ENCODE results near the gene TUBA4A. TPM values are rescaled to one million over a fixed set of nuclear protein-coding genes. Genes with fewer than 3 reads are reported as not detected.
A peak's percentile ranks its signal among the peaks of the same experiment; 100 is the strongest.

The TUBA4A gene
- total and polyA plus RNA-seq, 12 donors = 13.4 to 741 (median 27.0) TPM

GRCh38 chr2:219216535-219216915 is 37.2 kb downstream of the TUBA4A start:
- no peak overlapping the region for H3K4me3 ChIP-seq
- peaks cover 23 to 30% of the 10 kb centered on the region in 2 donors for H3K4me1 ChIP-seq (replicated peaks in 1 of 2)
- peak overlapping the region in 2 of 5 donors; percentile 8 to 97 for H3K27ac ChIP-seq
- no peak for TF ChIP-seq CTCF (IDR thresholded peaks at IDR 0.05)
- no peak for TF ChIP-seq POLR2A (IDR thresholded peaks at IDR 0.05)
- no peaks in the 10 kb centered on the region for H3K9me3 ChIP-seq (replicated peaks in 1 of 3)
- peaks cover 0 to 57% of the 10 kb centered on the region in 2 donors for H3K36me3 ChIP-seq (replicated peaks in 1 of 2)
- no peaks in the 10 kb centered on the region for H3K27me3 ChIP-seq
- no peak for DNase-seq
- intact Hi-C loops (cut with DNase I) = loop anchor here in 1 of 2 donors (10.0 kb wide), 1 partner anchor 52 kb away; the partner anchor contains the start of gene NHEJ1
- 83 to 92% (median 90%) methylated on average over 2 to 6 of the region's 6 CpGs for WGBS, 4 donors

GRCh38 chr2:219215871-219216534 is 37.7 kb downstream of the TUBA4A start:
- H3K4me1 ChIP-seq (replicated peaks in 1 of 2) = peaks cover 23 to 30% of the 10 kb centered on the region in 2 donors
- peaks cover 0 to 52% of the 10 kb centered on the region in 2 donors for H3K36me3 ChIP-seq (replicated peaks in 1 of 2)
- peak overlapping the region in 1 of 5 donors; percentile 8 for H3K27ac ChIP-seq
- H3K9me3 ChIP-seq (replicated peaks in 1 of 3) = no peaks in the 10 kb centered on the region
- DNase-seq = no peak
- intact Hi-C loops (cut with DNase I) = loop anchor here in 1 of 2 donors (10.0 kb wide), 1 partner anchor 51 kb away; the partner anchor contains the start of gene NHEJ1
- TF ChIP-seq CTCF (IDR thresholded peaks at IDR 0.05) = no peak
- no peak overlapping the region for H3K4me3 ChIP-seq
- WGBS, 4 donors = 90 to 94% (median 93%) methylated on average over 20 to 27 of the region's 27 CpGs
- H3K27me3 ChIP-seq = no peaks in the 10 kb centered on the region

GRCh38 chr2:219214786-219215185 is 38.9 kb downstream of the TUBA4A start:
- H3K9me3 ChIP-seq (replicated peaks in 1 of 3) = no peaks in the 10 kb centered on the region
- peaks cover 23 to 30% of the 10 kb centered on the region in 2 donors for H3K4me1 ChIP-seq (replicated peaks in 1 of 2)
- 91 to 96% (median 92%) methylated on average over 6 of the region's 6 CpGs for WGBS, 4 donors
- TF ChIP-seq POLR2A (IDR thresholded peaks at IDR 0.05) (no peak), CTCF (IDR thresholded peaks at IDR 0.05) (no peak)
- no peak for DNase-seq
- no peak overlapping the region for H3K4me3 ChIP-seq
- H3K36me3 ChIP-seq (replicated peaks in 1 of 2) = peaks cover 0 to 50% of the 10 kb centered on the region in 2 donors
- no peak overlapping the region for H3K27ac ChIP-seq
- H3K27me3 ChIP-seq = no peaks in the 10 kb centered on the region
- intact Hi-C loops (cut with DNase I) = loop anchor here (5.0 to 10.0 kb wide), 2 partner anchors 42 to 50 kb away; partner anchors contain the start of genes NHEJ1 (in 1 of the 2) and SLC23A3 (in 1 of the 2)

GRCh38 chr2:219214141-219214540 is 39.6 kb downstream of the TUBA4A start:
- intact Hi-C loops (cut with DNase I) = loop anchor here (5.0 to 10.0 kb wide), 2 partner anchors 42 to 49 kb away; partner anchors contain the start of genes NHEJ1 (in 1 of the 2) and SLC23A3 (in 1 of the 2)
- 92 to 96% (median 94%) methylated on average over 15 of the region's 15 CpGs for WGBS, 4 donors

More at GRCh38 chr2:219214141-219214540, 39.6 kb downstream of the TUBA4A start:
- Histone ChIP-seq H3K4me1 (replicated peaks in 1 of 2) (peaks cover 17 to 24% of the 10 kb centered on the region in 2 donors), H3K27me3 (no peaks in the 10 kb centered on the region), H3K27ac (no peak overlapping the region), H3K36me3 (replicated peaks in 1 of 2) (peaks cover 0 to 52% of the 10 kb centered on the region in 2 donors), H3K4me3 (no peak overlapping the region), H3K9me3 (replicated peaks in 1 of 3) (no peaks in the 10 kb centered on the region)
- DNase-seq = no peak
- TF ChIP-seq CTCF (IDR thresholded peaks at IDR 0.05) = no peak
- TF ChIP-seq POLR2A (IDR thresholded peaks at IDR 0.05) = no peak
